NCI-H1417 (cell line): ENCODE data around the gene PPP1R12B.
A peak's percentile ranks its signal among the peaks of the same experiment; 100 is the strongest.
"Not testable (repeated sequence)": the region's sequence is repeated elsewhere in the genome, so short reads cannot be mapped to it uniquely, and the experiment has no call there.

Experiments used
- DNase-seq, 3 experiments: peaks; one replicate each; lab custom pipeline; 2025; lab: John Stamatoyannopoulos, UW

Gene PPP1R12B

GRCh38 chr1:202483362-202483761 is 134.9 kb downstream of the PPP1R12B start:
- peak in 2 of 3 experiments; percentile 17 to 32 for DNase-seq

DNA sequence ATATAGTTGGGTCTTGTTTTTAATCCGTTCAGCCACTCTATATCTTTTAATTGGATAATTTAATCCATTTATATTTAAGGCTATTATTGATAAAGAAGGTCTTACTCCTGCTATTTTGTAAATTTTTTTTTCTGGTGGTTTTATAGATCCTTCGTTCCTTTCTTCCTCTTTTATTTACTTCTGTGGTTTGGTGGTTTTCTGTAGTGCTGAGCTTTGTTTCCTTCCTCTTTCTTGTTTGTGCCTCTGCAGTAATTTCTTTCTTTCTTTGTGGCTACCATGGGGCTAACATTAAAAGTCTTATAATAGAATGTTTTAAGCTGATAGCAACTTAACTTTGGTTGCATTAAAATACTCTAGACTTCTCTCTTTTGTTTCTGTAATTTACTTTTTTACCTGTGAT is 135.5 kb downstream of the PPP1R12B start:
- DNase-seq = not testable (repeated sequence)

GRCh38 chr1:202484820-202485219 is 136.3 kb downstream of the PPP1R12B start:
- not testable (repeated sequence) for DNase-seq

GRCh38 chr1:202488178-202488649 is 139.7 kb downstream of the PPP1R12B start:
- DNase-seq = not testable (repeated sequence)

DNA sequence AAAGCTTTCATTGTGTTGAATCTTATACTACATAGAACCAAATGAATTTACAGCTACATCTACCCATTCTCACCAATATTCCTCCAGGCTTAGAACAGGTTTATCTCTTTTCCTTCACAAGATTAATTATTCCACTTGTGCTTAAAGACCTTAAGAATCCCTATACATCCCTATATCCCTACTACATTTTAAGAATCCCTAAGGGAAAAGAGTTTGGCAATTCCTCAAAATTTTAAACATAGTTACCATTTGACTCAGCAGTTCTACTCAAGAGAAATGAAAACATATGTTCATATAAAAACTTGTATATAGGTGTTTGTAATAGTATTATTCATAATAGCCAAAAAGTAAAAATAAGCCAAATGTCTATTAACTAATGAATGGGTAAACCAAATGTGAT is 140.6 kb downstream of the PPP1R12B start:
- DNase-seq = not testable (repeated sequence)

DNA sequence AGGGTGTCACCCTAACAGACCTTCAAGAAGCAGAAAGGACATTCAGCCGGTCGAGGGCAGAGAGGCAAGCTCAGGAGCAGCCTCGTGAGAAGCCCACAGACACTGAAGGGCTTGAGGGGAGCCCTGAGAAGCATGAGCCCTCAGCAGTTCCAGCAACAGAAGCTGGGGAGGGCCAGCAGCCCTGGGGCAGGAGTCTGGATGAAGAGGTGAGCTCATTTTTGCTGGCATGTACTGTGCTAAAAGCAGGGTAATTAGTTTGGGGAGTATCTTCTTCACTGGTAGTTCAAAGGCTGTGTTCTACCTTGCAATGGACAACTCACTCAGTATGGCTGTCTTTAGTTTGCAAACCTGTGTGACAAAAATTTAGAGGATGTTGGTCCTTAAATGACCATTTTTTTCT is 144.6 kb downstream of the PPP1R12B start:
- not testable (repeated sequence) for DNase-seq

DNA sequence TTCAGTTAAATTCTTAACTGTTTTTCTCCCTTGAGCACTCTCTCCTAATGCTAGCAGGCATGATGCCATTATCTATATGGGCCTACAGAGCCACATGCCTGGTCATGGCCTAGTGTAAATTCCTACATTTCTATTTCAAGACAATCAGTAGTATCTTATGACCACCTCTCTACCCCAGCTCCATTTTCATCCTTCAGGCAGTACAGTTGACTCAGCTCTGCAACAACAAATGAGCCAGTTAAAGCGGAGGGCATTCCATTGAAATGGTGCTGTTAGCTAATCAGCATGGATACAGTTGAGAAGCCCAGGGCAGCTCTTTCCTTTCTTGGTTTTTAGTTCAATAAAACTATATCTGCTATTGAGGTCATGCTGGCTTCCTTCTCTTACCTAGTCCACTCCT is 150.0 kb downstream of the PPP1R12B start:
- no peak for DNase-seq

DNA sequence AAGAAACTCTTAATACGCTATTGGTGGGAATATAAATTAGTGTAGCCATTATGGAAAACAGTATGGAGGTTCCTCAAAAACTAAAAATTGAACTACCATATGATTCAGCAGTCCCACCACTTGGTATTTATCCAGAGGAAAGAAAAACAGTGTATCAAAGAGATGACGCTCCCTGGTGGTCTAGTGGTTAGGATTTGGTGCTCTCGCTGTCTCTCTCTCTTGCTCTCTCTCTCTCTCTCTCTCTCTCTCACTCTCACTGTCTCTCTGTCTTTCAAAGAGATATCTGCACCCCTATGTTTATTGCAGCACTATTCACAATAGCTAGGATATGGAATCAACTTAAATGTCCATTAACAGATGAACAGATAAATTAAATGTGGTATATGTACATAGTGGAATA is 151.5 kb downstream of the PPP1R12B start:
- DNase-seq = not testable (repeated sequence)

DNA sequence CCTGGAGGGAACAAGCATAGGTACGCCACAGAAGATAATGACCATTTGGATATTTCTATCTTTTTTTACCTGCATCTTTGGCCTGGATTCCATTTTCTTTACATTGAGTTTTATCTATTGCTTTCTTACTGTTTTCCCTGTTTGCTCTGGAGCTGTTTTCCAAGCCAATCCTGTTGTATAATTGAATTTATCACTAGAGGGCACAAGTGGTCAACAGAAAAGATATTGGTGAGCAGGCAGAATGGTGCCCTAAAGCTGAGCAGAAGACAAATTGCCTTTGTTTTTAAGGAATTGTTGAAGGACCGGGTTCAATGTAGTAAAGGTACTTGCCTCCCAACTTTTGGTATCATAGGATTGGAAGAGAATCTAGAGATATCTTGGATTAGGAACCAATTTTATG is 152.8 kb downstream of the PPP1R12B start:
- peak in 1 of 3 experiments; percentile 65 for DNase-seq

GRCh38 chr1:202505356-202505755 is 156.9 kb downstream of the PPP1R12B start:
- DNase-seq = no peak

GRCh38 chr1:202505880-202506575 is 157.5 kb downstream of the PPP1R12B start:
- DNase-seq = not testable (repeated sequence)

DNA sequence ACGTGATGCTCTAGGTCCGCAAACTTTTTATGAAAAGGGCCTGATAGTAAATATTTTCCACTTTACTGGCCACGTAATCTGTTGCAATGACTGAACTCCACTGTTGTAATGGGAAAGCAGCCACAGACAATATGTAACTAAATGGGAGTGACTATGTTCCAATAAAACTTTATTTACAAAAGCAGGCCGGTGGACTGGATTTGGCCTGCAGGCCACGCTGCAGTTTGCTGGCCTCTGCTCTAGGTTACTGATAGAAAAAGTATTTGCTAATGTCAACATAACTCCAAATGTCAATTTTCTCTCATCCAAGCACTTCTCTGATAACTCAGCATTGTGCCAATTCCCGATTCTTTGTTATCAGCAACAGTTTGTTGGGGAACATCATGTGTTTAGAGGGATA is 160.4 kb downstream of the PPP1R12B start:
- not testable (repeated sequence) for DNase-seq

DNA sequence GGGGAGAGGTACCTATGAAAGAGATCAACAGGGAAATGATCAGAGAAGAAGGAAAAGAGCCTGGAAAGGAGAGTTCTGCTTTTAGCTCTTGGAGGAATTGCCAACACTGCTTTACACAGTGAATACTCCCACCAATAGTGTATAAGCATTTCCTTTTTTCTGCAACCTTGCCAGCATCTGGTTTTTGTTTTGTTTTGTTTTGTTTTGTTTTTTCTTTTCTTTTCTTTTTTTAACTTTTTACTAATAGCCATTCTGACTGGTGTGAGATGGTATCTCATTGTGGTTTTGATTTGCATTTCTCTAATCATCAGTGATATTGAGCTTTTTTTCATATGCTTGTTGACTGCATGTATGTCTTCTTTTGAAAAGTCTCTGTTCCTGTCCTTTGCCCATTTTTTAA is 165.4 kb downstream of the PPP1R12B start:
- not testable (repeated sequence) for DNase-seq

- DNase-seq = no peak
These were observed 168.0 kb downstream of the PPP1R12B start for GRCh38 chr1:202516434-202516877.

DNA sequence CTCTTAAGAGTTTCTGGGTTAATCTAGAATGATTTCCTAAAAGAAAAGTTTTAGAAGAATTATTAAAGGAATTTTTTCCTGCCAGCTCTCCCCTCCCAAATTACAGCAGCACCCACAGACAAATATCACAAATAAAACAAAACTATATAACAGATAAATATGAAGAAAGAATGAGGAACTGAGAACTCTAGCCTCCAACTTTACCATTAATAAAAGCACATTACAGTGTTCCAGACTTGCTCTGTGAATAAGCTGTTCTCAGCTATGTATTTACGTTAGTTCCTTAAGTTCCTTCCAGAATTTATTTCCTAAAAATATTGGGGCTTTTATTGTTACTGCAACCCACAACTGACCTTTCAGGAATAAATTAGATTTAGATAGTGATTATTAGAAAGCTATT is 168.6 kb downstream of the PPP1R12B start:
- not testable (repeated sequence) for DNase-seq

DNA sequence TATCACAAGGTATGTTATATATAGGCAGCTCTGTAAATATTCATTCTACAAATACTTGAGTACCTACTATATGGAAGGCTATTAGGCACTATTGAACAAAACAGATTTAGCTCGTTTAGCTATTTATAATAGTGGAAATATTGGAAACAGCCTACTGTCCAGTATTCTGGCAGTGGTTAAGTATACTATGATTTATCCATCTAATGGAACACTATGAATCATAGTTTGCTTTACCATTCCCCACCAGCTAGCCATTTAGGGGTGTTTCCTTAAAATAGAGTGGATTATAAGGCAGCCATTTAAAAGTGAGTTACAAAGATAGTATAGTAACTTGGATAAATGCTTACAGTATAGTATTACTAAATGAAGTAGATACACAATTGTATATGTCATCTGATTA is 169.7 kb downstream of the PPP1R12B start:
- DNase-seq = not testable (repeated sequence)

DNA sequence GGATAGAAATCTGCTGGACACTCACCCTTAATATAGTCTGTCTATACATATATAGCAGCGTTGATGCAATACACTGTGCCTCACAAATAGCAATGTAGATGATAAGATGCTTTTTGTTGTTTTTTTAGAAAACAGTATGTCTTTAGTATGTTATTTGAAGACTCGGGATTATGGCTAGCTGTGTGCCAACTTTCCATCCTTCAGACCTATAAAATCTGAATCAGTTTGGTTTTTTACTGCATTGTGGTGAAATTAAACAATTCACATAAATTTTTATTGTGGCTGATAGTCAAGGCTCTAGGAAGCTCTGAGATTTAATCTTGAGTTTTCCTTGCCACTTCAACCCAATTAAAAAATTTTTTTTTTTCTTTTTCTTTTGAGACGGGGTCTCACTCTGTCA is 170.4 kb downstream of the PPP1R12B start:
- DNase-seq = not testable (repeated sequence)

DNA sequence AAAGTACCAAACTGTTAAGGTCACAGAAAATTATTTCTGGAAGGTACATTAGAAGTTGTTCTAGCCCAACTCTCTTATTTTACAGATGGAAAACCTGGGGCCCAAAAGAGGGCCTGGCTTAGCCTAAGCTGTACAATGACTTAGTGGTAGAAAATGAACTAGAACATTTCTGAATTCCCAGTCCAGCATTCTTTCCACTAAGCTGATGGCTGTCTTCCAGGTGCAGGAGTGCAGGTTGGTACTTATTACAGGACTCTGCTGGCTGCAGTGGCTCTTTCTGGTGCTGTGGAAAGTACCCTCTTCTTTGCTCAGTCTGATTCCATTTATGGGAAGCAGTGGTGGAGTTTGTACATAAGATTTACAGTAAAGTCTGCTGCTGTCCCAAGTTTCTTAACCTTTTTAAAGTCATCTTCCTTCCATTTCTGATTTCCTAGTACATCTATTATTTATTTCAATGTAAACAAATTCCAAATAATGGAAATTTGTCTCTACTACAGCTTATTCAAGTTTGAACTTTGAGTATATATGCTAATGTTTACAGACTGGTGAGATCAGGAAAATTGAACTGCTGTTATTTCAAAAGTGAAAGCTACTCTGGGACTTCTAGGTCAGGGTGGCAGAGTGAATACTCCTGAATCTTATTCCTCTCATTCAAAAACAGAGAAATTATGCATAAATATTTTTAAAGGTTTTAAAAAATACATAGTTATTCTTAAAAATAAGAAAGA is 171.8 kb downstream of the PPP1R12B start:
- not testable (repeated sequence) for DNase-seq

- DNase-seq = not testable (repeated sequence)
These were observed 172.3 kb downstream of the PPP1R12B start for GRCh38 chr1:202520857-202521216.

GRCh38 chr1:202521484-202521883 is 173.0 kb downstream of the PPP1R12B start:
- DNase-seq = not testable (repeated sequence)

GRCh38 chr1:202521886-202522285 is 173.4 kb downstream of the PPP1R12B start:
- no peak for DNase-seq

GRCh38 chr1:202526056-202526455 is 177.6 kb downstream of the PPP1R12B start:
- not testable (repeated sequence) for DNase-seq

DNA sequence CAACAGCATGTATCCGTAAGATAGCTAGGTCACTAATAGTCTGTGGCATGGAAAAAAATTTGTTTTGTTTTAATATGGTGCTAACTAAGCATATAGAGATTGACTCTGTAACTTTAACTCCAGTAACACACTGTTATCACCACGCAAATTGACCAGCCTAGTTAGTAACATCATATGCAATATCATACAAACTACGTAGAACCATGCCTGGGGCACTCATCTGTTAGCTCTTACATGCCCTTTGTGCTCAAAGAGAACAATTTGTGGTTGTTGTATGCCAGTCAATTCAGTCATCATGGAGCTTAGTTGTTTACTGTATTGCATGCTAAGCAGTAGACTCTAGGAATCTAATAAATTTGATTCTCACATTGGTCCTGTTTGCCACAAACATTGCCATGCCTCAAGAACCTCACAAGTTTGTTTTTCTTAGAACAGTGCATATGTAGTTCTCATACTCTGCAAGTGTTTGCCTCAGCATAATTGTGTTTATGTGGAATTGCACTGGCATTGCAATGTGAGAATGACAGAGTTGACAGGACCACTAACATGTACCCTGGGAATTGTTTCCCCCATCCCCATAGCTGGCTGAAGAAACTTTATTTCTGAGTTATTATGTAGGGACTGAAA is 179.7 kb downstream of the PPP1R12B start:
- DNase-seq = not testable (repeated sequence)
